Activated B cell treated with CpG ODN at 0.5 μM for 24 hours (primary cell): ENCODE measurements around the gene RAB19. TPM values are rescaled to one million over a fixed set of nuclear protein-coding genes. Genes with fewer than 3 reads are reported as not detected.
"Not testable (repeated sequence)": the region's sequence is repeated elsewhere in the genome, so short reads cannot be mapped to it uniquely, and the experiment has no call there.

Experiments
- ATAC-seq: fragments of 200-7000 bp; cut with Tn5 transposase; one replicate; pipeline ENCODE4 v1.10.0; 2021; ENCODE audit warnings: low read depth, mild to moderate bottlenecking, moderate library complexity
- CTCF ChIA-PET: fragments of 350-600 bp; sonication (Branson Sonifier 250); formaldehyde crosslinking; loops from one replicate; lab custom pipeline; 2021; ENCODE audit warnings: antibody characterized with exemption; lab: Charles Lee
- POLR2A ChIA-PET: fragments of 350-600 bp; sonication (Branson Sonifier 250); formaldehyde crosslinking; loops from one replicate; lab custom pipeline; 2021; ENCODE audit warnings: antibody characterized with exemption; lab: Charles Lee
- DNase-seq: peaks from one replicate; pipeline ENCODE4 v3.0.0; 2022
- H3K27ac Mint-ChIP-seq: one replicate; pipeline ENCODE4 v1.8.0; 2020; ENCODE audit warnings: mixed read lengths
- H3K27me3 Mint-ChIP-seq: one replicate; pipeline ENCODE4 v1.8.0; 2021; ENCODE audit warnings: mixed read lengths
- H3K36me3 Mint-ChIP-seq: one replicate; pipeline ENCODE4 v1.8.0; 2021; ENCODE audit warnings: low read depth, mixed read lengths
- H3K4me1 Mint-ChIP-seq: one replicate; pipeline ENCODE4 v1.8.0; 2021; ENCODE audit warnings: mixed read lengths
- H3K4me3 Mint-ChIP-seq: one replicate; pipeline ENCODE4 v1.8.0; 2020; ENCODE audit warnings: mild to moderate bottlenecking, mixed read lengths
- H3K9me3 Mint-ChIP-seq: one replicate; pipeline ENCODE4 v1.8.0; 2020; ENCODE audit warnings: mixed read lengths
- intact Hi-C: fragments of 100-400 bp; cut with micrococcal nuclease; formaldehyde crosslinking; loops from one replicate; pipeline ENCODE4 v1.15.1; 2024
- total RNA-seq: library from RNA; stranded (reverse); gene quantifications from 2 replicates; pipeline ENCODE4 v1.2.3, GENCODE V29; 2022
- TF ChIP-seq, protein P1 (sequence below): fragments of 200-600 bp; IDR thresholded peaks from one replicate; pipeline ENCODE4 v1.8.0; 2022; ENCODE audit warnings: antibody characterized with exemption, mild to moderate bottlenecking

The RAB19 gene
- total RNA-seq, 1 donor from 2014 or later = 0.55 TPM

DNA sequence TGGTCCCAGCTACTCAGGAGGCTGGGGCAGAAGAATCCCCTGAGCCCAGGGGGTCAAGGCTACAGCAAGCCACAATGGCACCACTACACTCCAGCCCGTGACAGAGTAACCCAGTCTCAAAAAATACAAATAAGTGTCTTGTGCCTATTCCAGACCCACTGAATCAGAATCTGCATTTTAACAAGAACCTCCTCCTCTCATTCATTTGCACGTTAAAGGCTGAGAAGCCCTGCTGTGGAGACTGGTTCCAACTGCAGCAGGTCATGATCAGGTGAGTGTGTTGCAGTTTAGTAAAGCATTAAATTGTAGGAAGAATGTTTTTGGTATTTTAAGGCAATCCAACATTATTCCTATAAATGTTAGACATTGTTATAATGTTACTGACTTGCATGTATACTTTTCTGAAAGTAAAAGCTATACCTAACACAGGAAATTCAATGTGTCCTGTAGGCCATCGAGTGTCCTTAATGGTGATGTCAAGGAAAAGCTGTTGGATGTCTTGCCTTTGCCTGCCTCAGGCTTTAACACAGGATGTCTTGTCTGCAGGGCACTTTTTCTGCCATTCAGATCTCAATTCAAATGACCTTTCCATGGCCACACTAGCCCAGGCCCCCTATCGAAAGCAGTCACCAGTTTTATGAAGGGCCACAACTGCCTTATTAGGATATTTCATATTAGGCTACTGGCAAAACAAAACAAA is 45.1 kb downstream of the RAB19 start:
- intact Hi-C loops = loop anchor here (10.0 kb wide), 1 partner anchor 54 kb away; the partner anchor contains the start of gene SLC37A3
- DNase-seq (no peak), ATAC-seq (no peak)
- POLR2A ChIA-PET = no interaction called here
- TF ChIP-seq, protein P1, sequence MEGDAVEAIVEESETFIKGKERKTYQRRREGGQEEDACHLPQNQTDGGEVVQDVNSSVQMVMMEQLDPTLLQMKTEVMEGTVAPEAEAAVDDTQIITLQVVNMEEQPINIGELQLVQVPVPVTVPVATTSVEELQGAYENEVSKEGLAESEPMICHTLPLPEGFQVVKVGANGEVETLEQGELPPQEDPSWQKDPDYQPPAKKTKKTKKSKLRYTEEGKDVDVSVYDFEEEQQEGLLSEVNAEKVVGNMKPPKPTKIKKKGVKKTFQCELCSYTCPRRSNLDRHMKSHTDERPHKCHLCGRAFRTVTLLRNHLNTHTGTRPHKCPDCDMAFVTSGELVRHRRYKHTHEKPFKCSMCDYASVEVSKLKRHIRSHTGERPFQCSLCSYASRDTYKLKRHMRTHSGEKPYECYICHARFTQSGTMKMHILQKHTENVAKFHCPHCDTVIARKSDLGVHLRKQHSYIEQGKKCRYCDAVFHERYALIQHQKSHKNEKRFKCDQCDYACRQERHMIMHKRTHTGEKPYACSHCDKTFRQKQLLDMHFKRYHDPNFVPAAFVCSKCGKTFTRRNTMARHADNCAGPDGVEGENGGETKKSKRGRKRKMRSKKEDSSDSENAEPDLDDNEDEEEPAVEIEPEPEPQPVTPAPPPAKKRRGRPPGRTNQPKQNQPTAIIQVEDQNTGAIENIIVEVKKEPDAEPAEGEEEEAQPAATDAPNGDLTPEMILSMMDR = no peak
- CTCF ChIA-PET = no interaction called here
- Mint-ChIP-seq H3K4me3 (no peak overlapping the region), H3K27ac (no peak overlapping the region), H3K27me3 (no peaks in the 10 kb centered on the region), H3K9me3 (no peaks in the 10 kb centered on the region), H3K36me3 (peaks cover 23% of the 10 kb centered on the region), H3K4me1 (peaks cover 24% of the 10 kb centered on the region)

DNA sequence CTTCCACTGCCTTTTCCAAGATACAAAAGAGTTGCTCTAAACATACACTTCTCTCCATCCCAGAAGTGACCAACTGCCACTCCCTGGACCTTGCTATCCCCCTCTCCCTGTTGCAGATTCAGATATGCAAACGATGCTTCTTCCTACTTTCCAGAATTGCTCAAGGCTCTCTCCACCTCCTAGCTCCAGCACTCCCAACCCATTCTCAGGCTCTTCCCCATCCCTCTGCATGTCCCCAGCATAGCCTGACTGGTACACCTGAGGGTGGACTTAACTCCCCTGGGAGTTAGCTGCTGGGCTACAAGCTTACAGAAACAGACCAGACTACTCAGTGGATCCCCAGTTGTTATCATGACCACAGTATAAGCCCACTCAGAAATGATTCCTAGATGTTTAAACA is 47.9 kb downstream of the RAB19 start:
- Mint-ChIP-seq H3K9me3 (no peaks in the 10 kb centered on the region), H3K36me3 (peaks cover 51% of the 10 kb centered on the region), H3K27me3 (no peaks in the 10 kb centered on the region), H3K27ac (peak overlapping the region; percentile 3), H3K4me1 (peaks cover 23% of the 10 kb centered on the region), H3K4me3 (no peak overlapping the region)
- DNase-seq (no peak), ATAC-seq (no peak)
- ChIA-PET POLR2A (no interaction called here), CTCF (no interaction called here)
- intact Hi-C loops = no loop called here
- TF ChIP-seq, protein P1 = no peak

GRCh38 chr7:140453273-140453672 is 49.4 kb downstream of the RAB19 start:
- no peaks in the 10 kb centered on the region for H3K27me3 Mint-ChIP-seq
- ChIA-PET CTCF (no interaction called here), POLR2A (no interaction called here)
- H3K27ac Mint-ChIP-seq = no peak overlapping the region
- H3K4me1 Mint-ChIP-seq = peaks cover 16% of the 10 kb centered on the region
- H3K9me3 Mint-ChIP-seq = no peaks in the 10 kb centered on the region
- peaks cover 62% of the 10 kb centered on the region for H3K36me3 Mint-ChIP-seq
- intact Hi-C loops = no loop called here
- TF ChIP-seq, protein P1 = no peak
- H3K4me3 Mint-ChIP-seq = no peak overlapping the region
- ATAC-seq (no peak), DNase-seq (no peak)

GRCh38 chr7:140453785-140454656 is 50.2 kb downstream of the RAB19 start:
- CTCF ChIA-PET = interaction anchor here (0.6 kb wide), 1 partner anchor 35 kb away, joined by 3 read pairs; no protein-coding TSS in a partner anchor
- ATAC-seq, H3K9me3 Mint-ChIP-seq, intact Hi-C loops, H3K4me3 Mint-ChIP-seq, H3K27ac Mint-ChIP-seq, DNase-seq, POLR2A ChIA-PET, H3K27me3 Mint-ChIP-seq: not testable (repeated sequence)
- peaks cover 67% of the 10 kb centered on the region for H3K36me3 Mint-ChIP-seq
- H3K4me1 Mint-ChIP-seq = peaks cover 16% of the 10 kb centered on the region

GRCh38 chr7:140454657-140455015 is 50.8 kb downstream of the RAB19 start:
- Mint-ChIP-seq H3K9me3 (no peaks in the 10 kb centered on the region), H3K27me3 (no peaks in the 10 kb centered on the region), H3K4me3 (no peak overlapping the region), H3K27ac (no peak overlapping the region), H3K4me1 (peaks cover 16% of the 10 kb centered on the region), H3K36me3 (peaks cover 73% of the 10 kb centered on the region)
- intact Hi-C loops = no loop called here
- ATAC-seq (no peak), DNase-seq (no peak)
- TF ChIP-seq, protein P1 = no peak
- ChIA-PET CTCF (interaction anchor here (0.6 kb wide), 1 partner anchor 36 kb away, joined by 3 read pairs; no protein-coding TSS in a partner anchor), POLR2A (no interaction called here)
